Hematopoietic multipotent progenitor cell treated with erythropoietin and hydrocortisone succinate and interleukin-3 and kit ligand, for 15 days (in vitro differentiated cells): ENCODE measurements around the gene GGA2.
"Not testable (repeated sequence)": the region's sequence is repeated elsewhere in the genome, so short reads cannot be mapped to it uniquely, and the experiment has no call there.

Source experiments
- DNase-seq: peaks from one replicate; pipeline ENCODE4 v3.0.0-alpha.2; 2015; ENCODE audit warnings: low spot score

Gene GGA2

DNA sequence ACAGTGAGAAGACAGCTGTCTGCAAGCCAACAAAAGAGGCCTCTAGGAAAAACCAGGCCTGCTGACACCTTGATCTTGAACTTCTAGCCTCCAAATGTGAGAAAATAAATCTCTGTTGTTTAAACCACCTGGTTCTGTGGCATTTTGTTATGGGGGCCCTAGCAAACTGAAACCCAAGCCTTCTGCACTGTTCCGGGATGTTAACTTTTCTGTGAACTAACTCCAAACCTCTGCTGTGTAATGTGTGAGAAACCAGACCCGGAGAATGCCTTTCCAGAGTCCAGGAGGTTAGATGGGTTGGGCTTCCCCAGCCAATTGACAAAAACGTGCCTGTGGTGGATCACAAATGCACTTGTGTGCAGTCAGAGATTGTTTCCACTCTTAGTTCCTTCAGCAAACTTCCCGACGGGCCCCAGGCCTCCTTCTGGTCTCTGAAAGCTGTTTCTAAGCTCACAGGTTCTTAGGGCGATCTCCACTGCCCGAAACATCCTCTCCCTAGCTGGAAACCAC is 13.6 kb upstream of the GGA2 start:
- no peak for DNase-seq

DNA sequence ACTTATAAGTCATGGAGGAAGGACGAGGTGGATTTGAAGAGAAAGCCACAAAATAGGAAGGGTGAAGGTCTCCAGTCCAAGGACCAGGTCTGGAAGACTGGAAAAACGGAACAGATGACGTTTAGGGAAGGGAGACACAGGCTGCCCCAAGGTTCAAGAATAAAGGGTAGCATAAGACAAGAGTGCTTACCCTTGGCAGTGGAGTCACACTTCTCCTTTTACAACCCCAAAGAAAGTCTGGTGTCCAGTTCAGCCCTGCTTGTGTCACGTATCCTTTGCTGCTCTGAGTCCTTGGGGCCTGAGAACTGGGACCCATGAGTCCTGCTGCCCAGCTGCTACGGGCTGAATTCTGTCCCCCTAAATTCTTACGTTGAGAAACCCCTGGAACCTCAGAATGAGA is 13.0 kb upstream of the GGA2 start:
- no peak for DNase-seq

DNA sequence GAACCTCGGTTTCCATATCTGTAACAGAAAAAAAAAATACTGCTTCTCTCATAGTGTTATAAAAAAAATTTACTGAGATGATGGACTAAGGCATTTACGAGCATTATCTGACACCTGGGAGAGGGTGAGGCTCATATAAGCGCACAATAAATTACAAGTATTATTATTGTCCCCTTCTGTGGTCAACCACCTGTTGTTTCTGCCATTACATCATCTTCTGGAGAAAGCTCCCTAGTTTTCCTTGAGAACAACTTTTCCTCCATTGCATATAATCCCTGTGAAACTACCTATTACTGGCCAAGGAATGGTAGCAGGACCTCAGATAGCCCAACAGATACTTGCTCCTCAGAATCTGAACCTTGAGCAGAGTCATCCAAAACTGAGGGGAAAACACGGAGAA is 11.7 kb upstream of the GGA2 start:
- DNase-seq, result no peak

GRCh38 chr16:23521037-23521743 is 10.9 kb upstream of the GGA2 start:
- no peak for DNase-seq

GRCh38 chr16:23520500-23520899 is 10.2 kb upstream of the GGA2 start:
- no peak for DNase-seq

GRCh38 chr16:23519282-23519681 is 9.0 kb upstream of the GGA2 start:
- no peak for DNase-seq

GRCh38 chr16:23518435-23518891 is 8.2 kb upstream of the GGA2 start:
- no peak for DNase-seq

DNA sequence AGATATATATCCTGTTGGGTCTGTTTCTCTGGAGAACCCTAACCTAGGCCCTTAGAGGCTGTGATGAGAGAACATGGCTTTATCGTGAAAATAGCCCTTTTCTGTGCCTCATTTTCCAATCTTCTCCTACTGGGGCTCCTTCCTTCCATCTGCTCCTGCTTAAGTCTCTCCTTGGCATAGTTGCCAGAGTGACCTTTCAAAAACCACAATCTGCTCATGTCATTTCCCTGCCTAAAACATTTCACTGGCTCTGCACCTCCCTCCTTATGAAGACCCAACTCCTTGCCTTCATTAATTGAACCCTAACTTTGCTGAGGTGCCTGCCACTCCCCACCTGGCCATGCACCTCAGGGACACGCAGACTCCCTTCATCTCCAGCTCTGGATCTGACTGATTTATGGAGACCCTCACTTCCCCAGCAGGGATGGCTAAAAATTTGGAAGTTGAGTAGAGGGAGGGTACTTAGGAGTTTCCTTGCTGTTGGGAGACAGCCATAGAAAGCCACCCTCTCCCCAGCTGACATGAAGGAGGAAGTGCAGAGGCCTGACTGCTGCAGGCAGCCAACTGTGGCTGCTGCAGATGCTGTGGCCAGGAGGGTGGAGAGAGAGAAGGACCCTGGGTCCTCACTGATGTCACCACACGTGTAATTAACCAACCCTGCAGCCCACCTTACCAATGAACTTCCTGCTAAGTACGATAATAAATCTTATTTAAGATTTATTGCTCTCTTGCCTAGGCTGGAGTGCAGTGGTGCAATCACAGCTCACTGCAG is 6.3 kb upstream of the GGA2 start:
- DNase-seq, result no peak

- DNase-seq, result no peak
These were observed 5.6 kb upstream of the GGA2 start for GRCh38 chr16:23515881-23516280.

DNA sequence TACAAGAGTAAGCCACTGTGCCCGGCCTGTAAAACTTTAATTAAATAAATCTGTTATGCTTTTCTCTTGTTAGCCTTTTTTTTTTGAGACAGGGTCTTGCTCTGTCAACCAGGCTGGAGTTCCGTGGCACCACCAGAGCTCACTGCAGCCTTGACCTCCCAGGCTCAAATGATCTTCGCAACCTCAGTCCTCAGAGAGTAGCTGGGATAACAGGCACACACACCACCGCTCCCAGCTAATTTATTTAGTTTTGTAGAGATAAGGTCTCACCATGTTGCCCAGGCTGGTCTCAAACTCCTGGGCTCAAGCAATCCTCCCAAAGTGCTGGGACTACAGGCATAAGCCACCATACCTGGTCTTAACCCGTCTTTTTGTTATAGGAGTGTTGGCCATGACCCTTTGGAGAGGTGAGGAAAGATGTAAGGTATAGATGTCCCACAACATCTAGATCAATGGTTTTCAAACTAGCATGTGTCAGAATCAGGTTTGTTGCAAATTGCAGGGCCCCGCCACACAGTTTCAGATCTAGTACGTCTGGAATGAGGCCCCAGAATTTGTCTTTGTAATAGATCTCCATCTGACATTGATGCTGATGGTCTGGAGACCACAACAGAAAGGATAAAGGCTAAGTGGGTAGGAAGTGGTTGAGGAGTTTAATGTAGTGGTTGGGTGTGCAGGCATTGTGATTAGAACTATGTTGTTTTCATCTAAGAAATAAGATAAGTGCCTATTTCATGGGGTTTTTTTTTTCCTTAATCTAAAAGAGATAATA is 4.3 kb upstream of the GGA2 start:
- DNase-seq, result no peak

- DNase-seq, result no peak
These were observed 1.9 kb upstream of the GGA2 start for GRCh38 chr16:23512168-23512695.

DNA sequence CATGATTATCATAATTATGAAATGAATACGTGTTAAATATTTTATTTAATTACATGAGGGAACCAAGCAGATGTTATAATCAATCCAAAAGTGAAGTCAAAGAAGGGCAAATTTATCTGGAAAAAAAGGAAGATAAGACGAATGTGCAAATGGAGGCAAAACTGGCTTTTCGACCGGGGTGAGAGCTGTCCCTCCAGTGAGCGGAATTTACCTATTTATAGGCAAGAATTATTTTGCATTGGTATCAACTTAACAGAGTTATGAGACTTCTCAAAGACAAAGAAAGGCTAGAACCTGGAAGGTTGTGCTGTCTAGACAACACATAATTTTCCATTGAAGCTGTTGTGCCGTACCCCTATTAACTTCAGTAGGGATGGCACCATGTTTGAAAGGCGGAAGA is 1.4 kb upstream of the GGA2 start:
- no peak for DNase-seq

- not testable (repeated sequence) for DNase-seq
These were observed 599 bp upstream of the GGA2 start for GRCh38 chr16:23510915-23511270.

DNA sequence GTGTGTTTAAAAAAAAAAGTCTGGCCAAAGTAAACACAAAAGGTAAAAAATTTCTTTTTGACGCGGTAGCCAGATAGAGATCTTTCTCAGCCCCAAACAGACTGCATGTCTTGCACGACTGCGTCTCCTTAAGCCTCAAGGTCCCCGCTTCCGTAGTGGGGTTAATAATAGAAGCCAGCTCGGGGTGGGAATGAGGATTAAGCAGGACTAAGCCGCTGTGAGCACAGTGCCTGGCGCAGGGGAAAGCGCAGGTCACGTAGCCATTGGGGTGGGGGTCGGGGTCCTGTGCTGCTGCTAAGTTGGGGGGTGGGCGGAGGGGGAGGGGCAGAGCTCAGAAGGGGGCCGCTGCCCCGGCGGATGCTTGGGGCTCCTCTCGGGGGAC is 521 bp downstream of the GGA2 start:
- DNase-seq, result peak; percentile 31

- DNase-seq, result no peak
These were observed 896 bp downstream of the GGA2 start for GRCh38 chr16:23509441-23509754.

DNA sequence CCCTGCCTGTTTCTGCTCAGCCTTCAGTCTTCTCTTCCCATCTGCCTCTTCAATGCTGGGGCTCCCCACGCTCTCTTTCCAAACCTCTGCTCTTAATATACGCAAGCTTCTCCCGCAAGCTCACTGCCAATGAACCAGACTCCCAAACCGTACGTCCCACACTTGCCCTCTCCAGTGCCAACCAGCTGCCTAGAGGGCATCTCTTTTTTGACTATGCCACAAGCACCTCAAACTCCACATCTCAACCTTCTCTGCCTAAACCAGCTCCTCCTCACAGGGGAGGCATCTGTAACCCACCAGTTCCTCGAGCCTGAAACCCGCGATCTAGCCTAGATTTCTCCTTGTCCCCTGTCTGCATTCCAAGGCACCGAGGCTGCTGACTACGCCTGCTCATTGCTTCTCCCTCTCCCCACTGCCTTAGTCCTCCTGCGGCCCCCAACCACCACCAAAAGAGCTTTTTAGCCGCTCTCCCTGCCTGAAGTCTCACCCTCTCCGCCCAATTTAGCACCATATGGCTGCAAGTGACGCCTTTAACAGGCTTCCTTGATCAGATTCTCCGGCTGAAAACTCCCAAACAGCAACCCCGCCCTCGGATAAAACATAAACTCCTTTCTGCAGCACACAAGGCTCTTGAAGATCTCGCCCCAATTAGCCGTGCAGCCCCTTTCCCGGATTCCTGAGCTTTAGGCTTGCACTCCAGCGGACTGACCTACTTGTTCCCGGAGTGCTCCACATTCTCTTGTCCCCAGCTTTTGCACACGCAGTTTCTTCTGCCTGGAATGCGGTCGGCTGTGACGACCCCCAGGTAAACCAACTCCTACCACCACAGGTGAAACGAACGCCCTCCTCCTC is 1.5 kb downstream of the GGA2 start:
- DNase-seq, result peak; percentile 47

DNA sequence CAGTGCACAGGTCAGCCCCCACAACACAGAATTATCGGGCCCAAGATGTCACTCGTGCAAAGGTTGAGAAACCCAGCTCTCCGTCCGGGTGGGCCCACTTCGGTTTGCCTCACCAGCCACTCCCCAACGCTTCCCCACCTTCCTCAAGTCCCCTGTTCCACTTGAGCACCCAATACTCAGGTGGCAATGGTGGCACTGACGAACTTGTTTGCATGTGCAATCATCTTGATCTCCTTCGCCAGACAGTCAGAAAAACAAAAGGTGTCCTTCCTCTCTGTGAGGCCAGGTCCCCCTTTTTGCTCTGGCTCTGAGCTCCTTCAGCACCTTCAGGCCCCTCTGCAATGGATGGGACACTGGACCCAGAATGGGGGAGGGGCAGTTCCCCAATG is 3.7 kb downstream of the GGA2 start:
- DNase-seq, result no peak

DNA sequence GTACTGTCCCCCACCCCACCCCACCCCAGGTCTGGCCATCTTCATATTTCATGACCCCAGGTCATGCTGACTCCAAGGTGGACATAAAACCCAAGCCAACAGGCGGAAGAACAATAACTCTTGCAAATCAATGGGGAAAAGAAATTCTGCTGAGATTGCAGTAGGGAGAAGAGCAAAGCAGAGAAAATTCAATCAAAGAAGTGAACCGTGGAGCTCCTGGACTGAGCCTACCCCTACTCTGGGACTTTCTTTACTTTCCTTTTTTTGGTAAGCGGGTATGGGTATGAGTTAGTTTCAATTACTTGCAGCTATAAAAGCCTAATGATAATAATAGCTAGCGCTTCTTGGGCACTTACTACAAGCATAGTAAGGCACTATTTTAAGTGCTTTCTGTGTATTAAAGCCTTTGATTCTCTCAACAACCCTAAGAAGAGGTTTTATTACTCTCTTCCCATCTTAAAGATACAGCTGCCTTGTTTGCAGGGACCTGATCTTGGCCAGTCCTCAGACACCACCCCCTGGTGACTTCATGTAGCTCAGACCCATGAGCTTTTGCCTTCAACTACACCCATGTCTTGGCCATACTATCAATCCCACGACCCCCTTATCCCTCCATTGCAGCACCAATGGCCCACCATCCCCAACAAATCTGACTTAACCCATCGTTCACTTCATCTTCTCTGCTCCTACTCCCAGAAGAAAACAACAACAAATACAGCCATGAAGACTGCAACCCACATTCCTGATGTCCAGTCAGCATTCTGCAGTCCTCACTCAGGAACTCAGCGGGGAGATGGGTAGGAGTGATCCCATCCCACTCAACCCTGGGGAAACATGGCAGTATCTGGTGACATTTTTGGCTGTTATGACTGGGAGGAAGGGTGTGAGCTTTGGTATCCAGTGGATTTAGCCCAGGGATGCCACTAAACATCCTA is 4.4 kb downstream of the GGA2 start:
- DNase-seq, result no peak

DNA sequence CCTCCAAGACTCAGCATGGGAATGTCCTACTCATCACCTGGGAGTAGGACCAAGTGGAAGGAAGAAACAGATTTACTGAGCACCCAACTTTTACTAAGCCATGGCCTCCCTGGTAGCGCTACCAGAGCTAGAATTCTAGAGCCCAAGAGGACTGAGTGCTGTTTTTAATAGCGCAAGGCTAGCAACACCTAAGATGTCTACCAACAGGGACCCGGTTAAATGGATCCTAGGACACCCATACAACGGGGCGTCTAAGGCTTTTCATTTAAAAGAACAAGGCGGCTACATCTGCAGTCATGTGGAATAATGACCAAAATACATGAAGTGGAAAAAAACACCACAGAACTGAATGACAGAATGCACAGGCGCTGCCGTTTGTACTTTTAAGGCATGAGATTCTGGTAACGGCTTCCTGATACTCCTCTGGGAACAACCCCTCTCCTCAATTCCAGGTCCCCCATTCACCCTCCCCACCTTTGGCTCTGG is 5.1 kb downstream of the GGA2 start:
- no peak for DNase-seq

DNA sequence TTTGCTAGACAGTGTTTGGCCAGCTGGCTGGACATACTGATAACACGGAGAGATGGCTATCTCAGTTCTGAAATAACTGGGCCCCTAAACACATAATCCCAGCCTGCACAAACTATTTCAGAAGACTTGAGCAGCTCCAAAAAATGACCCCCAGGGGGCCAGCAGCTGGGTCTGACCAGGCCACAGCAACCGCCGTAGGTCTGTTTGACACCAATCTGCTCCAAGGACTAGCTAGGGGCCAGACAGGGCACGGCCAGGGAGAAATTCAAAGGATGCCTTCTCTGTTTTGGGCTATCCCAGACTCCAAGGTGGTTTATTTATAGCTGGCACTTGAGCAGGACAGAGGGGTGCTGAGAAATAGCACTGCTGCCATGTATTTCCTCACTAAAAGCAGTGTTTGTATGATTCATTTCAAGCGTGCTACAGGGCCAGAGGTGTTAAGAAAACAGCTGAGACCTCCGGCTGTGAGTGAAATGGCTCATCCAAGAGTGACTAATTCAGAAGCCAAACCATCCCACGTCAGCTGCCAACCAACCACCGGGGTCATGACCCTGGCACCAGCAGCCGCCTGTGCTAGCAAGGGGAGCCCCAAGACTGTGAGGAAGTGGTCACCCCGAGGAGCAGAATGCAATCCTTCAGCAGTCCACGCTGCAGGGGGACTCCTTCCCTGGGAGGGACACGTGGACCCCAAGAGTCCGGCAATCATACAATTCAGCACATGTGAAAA is 5.7 kb downstream of the GGA2 start:
- DNase-seq, result no peak
